MM.1S (cell line): Measurements from ENCODE around the gene ELOVL1.
A peak's percentile ranks its signal among the peaks of the same experiment; 100 is the strongest.

Experiments
- DNase-seq: peaks from one replicate; pipeline ENCODE4 v3.0.0-alpha.2; 2015
- H2AFZ ChIP-seq: fragments of 300-600 bp; sonication (generic); 2 replicates; pipeline ENCODE4 v1.6.0; 2016; ENCODE audit warnings: antibody characterized with exemption, low read length
- H3F3A ChIP-seq: fragments of 300-600 bp; sonication (generic); 2 replicates; pipeline ENCODE4 v1.6.1; 2016; ENCODE audit warnings: mild to moderate bottlenecking, antibody characterized with exemption, low read length, moderate library complexity, mixed read lengths; ENCODE audit not compliant: insufficient read depth
- H3K27ac ChIP-seq: fragments of 300-600 bp; sonication (generic); 2 replicates; pipeline ENCODE4 v1.5.1; 2016; ENCODE audit warnings: mild to moderate bottlenecking, low read length
- H3K27me3 ChIP-seq: fragments of 300-600 bp; sonication (generic); replicated peaks from 2 replicates; pipeline ENCODE4 v1.6.0; 2016; ENCODE audit warnings: low read length; ENCODE audit not compliant: insufficient read depth
- H3K36me3 ChIP-seq: fragments of 300-600 bp; sonication (generic); replicated peaks from 2 replicates; pipeline ENCODE4 v1.6.1; 2016; ENCODE audit warnings: mild to moderate bottlenecking, low read length, mixed read lengths; ENCODE audit not compliant: insufficient read depth
- H3K4me1 ChIP-seq: fragments of 300-600 bp; sonication (generic); 2 replicates; pipeline ENCODE4 v1.6.1; 2016; ENCODE audit warnings: low read length, mixed read lengths
- H3K4me2 ChIP-seq: fragments of 300-600 bp; sonication (generic); 2 replicates; pipeline ENCODE4 v1.6.0; 2016; ENCODE audit warnings: low read depth, low read length
- H3K4me3 ChIP-seq: fragments of 300-600 bp; sonication (generic); 2 replicates; pipeline ENCODE4 v1.5.1; 2016; ENCODE audit warnings: low read length, mixed read lengths
- H3K79me2 ChIP-seq: fragments of 300-600 bp; sonication (generic); 2 replicates; pipeline ENCODE4 v1.6.1; 2016; ENCODE audit warnings: mixed run types, low read length, mixed read lengths
- H3K9ac ChIP-seq: fragments of 300-600 bp; sonication (generic); 2 replicates; pipeline ENCODE4 v1.6.1; 2016; ENCODE audit warnings: low read length, mixed read lengths
- H3K9me2 ChIP-seq: fragments of 300-600 bp; sonication (generic); replicated peaks from 2 replicates; pipeline ENCODE4 v1.6.1; 2016; ENCODE audit warnings: mild to moderate bottlenecking, low read length, mixed read lengths; ENCODE audit not compliant: insufficient read depth
- H3K9me3 ChIP-seq: fragments of 300-600 bp; sonication (generic); replicated peaks from 2 replicates; pipeline ENCODE4 v1.6.1; 2016; ENCODE audit warnings: mild to moderate bottlenecking, low read length, mixed read lengths; ENCODE audit not compliant: insufficient read depth
- H4K20me1 ChIP-seq: fragments of 300-600 bp; sonication (generic); 2 replicates; pipeline ENCODE4 v1.6.1; 2016; ENCODE audit warnings: mild to moderate bottlenecking, low read length, moderate library complexity, mixed read lengths; ENCODE audit not compliant: insufficient read depth
- EZH2 ChIP-seq: fragments of 300-600 bp; sonication (generic); optimal IDR thresholded peaks from 2 replicates; pipeline ENCODE3; 2017; ENCODE audit warnings: low read depth, mild to moderate bottlenecking, antibody characterized with exemption, low read length, mixed read lengths
- EZH2phosphoT487 ChIP-seq: fragments of 300-600 bp; sonication (generic); IDR thresholded peaks from 2 replicates; pipeline ENCODE4 v1.6.1; 2018; ENCODE audit warnings: antibody characterized with exemption, low read length
- TF ChIP-seq, protein P1 (sequence below): fragments of 300-600 bp; sonication (generic); IDR thresholded peaks from 2 replicates; pipeline ENCODE4 v1.5.1; 2016; ENCODE audit warnings: antibody characterized with exemption, low read length, mixed read lengths

The ELOVL1 gene

DNA sequence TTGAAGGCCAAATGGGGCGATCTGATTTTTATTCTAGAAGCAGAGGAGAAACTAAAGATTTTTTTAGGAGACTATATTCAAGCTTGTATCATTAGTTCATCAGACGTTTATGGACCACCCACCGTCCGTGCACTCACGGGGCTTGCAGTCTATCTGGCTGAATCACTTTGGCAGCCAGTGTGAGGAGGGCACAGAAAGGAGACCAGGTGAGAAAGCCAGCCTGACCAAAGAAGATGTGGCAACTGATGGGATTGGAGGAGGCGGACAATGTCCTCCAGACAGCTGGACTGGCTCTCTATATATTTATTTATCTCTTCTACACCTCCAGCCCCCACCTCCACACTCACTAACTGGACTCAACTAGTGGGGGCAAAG lies 822 bp upstream of the ELOVL1 start:
- no peaks in the 10 kb centered on the region for H3K9me3 ChIP-seq
- H3K36me3 ChIP-seq, result no peaks in the 10 kb centered on the region
- H4K20me1 ChIP-seq, result no peaks in the 10 kb centered on the region
- H2AFZ ChIP-seq, result peak overlapping the region; percentile 80
- peak overlapping the region; percentile 75 for H3K9ac ChIP-seq
- no peak for DNase-seq
- peaks cover 21% of the 10 kb centered on the region for H3F3A ChIP-seq
- peaks cover 12% of the 10 kb centered on the region for H3K4me1 ChIP-seq
- H3K27ac ChIP-seq, result peak overlapping the region; percentile 76; the same call in 1 of the 2 replicates
- peak overlapping the region; percentile 90 for H3K4me2 ChIP-seq
- no peaks in the 10 kb centered on the region for H3K27me3 ChIP-seq
- peak overlapping the region; percentile 84 for H3K4me3 ChIP-seq
- peaks cover 37% of the 10 kb centered on the region for H3K79me2 ChIP-seq
- TF ChIP-seq EZH2, result no peak
- TF ChIP-seq EZH2phosphoT487, result no peak
- TF ChIP-seq, protein P1, sequence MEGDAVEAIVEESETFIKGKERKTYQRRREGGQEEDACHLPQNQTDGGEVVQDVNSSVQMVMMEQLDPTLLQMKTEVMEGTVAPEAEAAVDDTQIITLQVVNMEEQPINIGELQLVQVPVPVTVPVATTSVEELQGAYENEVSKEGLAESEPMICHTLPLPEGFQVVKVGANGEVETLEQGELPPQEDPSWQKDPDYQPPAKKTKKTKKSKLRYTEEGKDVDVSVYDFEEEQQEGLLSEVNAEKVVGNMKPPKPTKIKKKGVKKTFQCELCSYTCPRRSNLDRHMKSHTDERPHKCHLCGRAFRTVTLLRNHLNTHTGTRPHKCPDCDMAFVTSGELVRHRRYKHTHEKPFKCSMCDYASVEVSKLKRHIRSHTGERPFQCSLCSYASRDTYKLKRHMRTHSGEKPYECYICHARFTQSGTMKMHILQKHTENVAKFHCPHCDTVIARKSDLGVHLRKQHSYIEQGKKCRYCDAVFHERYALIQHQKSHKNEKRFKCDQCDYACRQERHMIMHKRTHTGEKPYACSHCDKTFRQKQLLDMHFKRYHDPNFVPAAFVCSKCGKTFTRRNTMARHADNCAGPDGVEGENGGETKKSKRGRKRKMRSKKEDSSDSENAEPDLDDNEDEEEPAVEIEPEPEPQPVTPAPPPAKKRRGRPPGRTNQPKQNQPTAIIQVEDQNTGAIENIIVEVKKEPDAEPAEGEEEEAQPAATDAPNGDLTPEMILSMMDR, result no peak
- no peaks in the 10 kb centered on the region for H3K9me2 ChIP-seq

DNA sequence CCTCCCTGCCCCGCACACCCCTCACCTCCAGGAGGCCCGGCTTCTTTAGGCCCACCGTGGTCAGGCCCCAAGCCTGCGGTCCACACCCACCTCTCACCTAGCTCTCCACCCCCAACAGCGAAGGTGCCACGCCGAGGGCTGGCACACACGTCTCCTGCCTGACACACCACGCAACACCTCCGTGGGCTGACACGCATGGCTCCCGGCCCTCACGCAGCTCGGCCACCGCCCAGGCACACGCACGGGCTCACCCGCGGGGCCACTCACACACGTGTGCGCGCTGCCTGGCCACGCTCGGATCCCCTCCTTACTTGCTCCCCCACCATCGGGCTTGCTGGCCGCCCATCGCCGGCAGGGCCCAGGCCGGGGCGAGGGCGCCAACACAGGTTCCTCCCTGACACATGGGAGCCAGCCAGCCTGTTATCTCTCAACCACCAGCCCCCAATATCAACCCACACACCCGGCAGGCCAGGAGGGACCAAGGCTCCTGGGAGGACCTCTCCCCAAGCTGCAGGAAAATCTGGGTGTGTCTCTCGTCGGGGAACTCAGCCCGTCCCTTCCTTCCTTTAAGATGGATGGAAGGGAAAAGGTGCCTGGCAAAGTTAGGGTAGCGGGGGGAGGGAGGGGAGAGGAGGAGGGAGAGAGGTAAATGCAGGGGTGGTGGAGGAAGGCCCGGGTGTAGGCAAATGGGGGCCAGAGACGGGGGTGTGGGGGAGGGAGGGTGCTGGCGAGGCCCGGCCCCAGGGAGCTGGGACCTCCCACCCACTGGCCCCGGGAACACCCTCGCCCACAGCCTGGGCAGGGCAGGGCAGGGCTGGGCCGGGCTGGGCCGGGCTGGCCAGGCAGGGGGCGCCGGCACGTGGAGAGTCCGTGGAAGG lies 546 bp downstream of the ELOVL1 start:
- no peak for TF ChIP-seq EZH2
- TF ChIP-seq, protein P1, result no peak
- Histone ChIP-seq H4K20me1 (no peaks in the 10 kb centered on the region), H3K9ac (peak overlapping the region; percentile 87), H3K36me3 (no peaks in the 10 kb centered on the region), H3K27ac (peak overlapping the region; percentile 65), H3F3A (peaks cover 30% of the 10 kb centered on the region), H3K4me1 (peaks cover 12% of the 10 kb centered on the region), H3K27me3 (no peaks in the 10 kb centered on the region), H3K9me2 (no peaks in the 10 kb centered on the region), H3K4me3 (peak overlapping the region; percentile 88), H3K79me2 (peaks cover 37% of the 10 kb centered on the region), H3K9me3 (no peaks in the 10 kb centered on the region), H2AFZ (peak overlapping the region; percentile 78), H3K4me2 (peak overlapping the region; percentile 99)
- peak; percentile 7 for DNase-seq

DNA sequence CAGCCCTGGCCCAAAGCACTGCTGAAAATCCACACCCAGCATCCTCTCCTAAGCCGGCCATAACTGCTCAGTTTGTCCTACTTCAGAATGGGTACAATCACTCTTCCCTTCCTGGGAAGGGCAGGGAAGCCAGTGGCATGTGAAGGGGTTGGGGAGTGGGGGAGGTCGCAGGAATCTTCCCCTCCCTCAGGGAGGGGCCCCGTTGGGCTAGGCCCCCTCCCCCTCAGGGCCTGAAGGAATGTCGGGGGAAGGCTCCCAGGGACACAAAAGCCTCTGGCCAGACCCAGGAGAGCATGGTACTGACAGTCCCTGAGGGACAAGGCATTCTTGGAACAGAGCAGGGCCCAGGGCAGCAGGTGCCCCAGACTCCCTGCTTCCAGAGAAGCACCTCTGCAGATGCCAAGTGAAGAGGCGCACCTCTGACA lies 1.2 kb downstream of the ELOVL1 start:
- no peak overlapping the region for H2AFZ ChIP-seq
- H3K9me3 ChIP-seq, result no peaks in the 10 kb centered on the region
- no peaks in the 10 kb centered on the region for H4K20me1 ChIP-seq
- no peaks in the 10 kb centered on the region for H3K9me2 ChIP-seq
- H3K4me2 ChIP-seq, result peak overlapping the region; percentile 99
- no peaks in the 10 kb centered on the region for H3K27me3 ChIP-seq
- H3K79me2 ChIP-seq, result peaks cover 42% of the 10 kb centered on the region
- peak overlapping the region; percentile 88 for H3K4me3 ChIP-seq
- DNase-seq, result no peak
- no peak overlapping the region for H3K27ac ChIP-seq
- peaks cover 37% of the 10 kb centered on the region for H3F3A ChIP-seq
- H3K4me1 ChIP-seq, result peaks cover 12% of the 10 kb centered on the region
- peaks cover 6% of the 10 kb centered on the region for H3K36me3 ChIP-seq
- TF ChIP-seq EZH2phosphoT487, result no peak
- TF ChIP-seq, protein P1, result no peak
- no peak for TF ChIP-seq EZH2
- peak overlapping the region; percentile 87 for H3K9ac ChIP-seq
